IMR-90 (cell line): ENCODE results near the gene CPO. TPM values are rescaled to one million over a fixed set of nuclear protein-coding genes. Genes with fewer than 3 reads are reported as not detected.

Experiments
- ATAC-seq: fragments of 200-7000 bp; cut with Tn5 transposase; 2 replicates; pipeline ENCODE4 v1.9.1; 2020; ENCODE audit warnings: low read depth, mild to moderate bottlenecking, moderate library complexity
- BruUV-seq: library from RNA; stranded (reverse); fragments of 400-500 nt; replicated peaks from 2 replicates; lab custom pipeline; 2021; lab: Mats Ljungman, UMichigan
- CTCF ChIA-PET: fragments of 300-600 bp; formaldehyde crosslinking; extraction: SDS; loops from one replicate; lab custom pipeline; 2021; ENCODE audit warnings: antibody characterized with exemption; lab: Yijun Ruan, JAX
- POLR2A ChIA-PET: fragments of 300-600 bp; sonication (Branson Sonifier 250); formaldehyde crosslinking; loops from one replicate; lab custom pipeline; 2022; ENCODE audit warnings: antibody characterized with exemption; ENCODE audit not compliant: unreplicated experiment; lab: Charles Lee
- DNase-seq: peaks from one replicate; pipeline ENCODE4 v3.0.0; 2013
- H2AFZ ChIP-seq: replicated peaks from 2 replicates; pipeline ENCODE3; 2013; ENCODE audit warnings: low read length, mild to moderate bottlenecking; ENCODE audit not compliant: poor library complexity
- H2AK5ac ChIP-seq: 2 replicates; pipeline ENCODE4 v1.6.1; 2013; ENCODE audit warnings: low read depth, low read length, inconsistent platforms
- H2AK9ac ChIP-seq: replicated peaks from 2 replicates; pipeline ENCODE3; 2013; ENCODE audit warnings: mild to moderate bottlenecking, low read depth, low read length, moderate library complexity; ENCODE audit not compliant: poor library complexity
- H2BK120ac ChIP-seq: 2 replicates; pipeline ENCODE4 v1.6.1; 2013; ENCODE audit warnings: low read depth, low read length, inconsistent platforms
- H2BK15ac ChIP-seq: 3 replicates; pipeline ENCODE4 v1.6.1; 2013; ENCODE audit warnings: low read depth, low read length, inconsistent platforms
- H2BK20ac ChIP-seq: 2 replicates; pipeline ENCODE4 v1.6.1; 2013; ENCODE audit warnings: low read depth, mild to moderate bottlenecking, inconsistent platforms, low read length, moderate library complexity
- H2BK5ac ChIP-seq: 2 replicates; pipeline ENCODE4 v1.6.1; 2013; ENCODE audit warnings: mild to moderate bottlenecking, low read depth, low read length, inconsistent platforms; ENCODE audit not compliant: poor library complexity, severe bottlenecking
- H3K14ac ChIP-seq: replicated peaks from 2 replicates; pipeline ENCODE4 v1.6.1; 2013; ENCODE audit warnings: low read depth, low read length, inconsistent platforms
- H3K18ac ChIP-seq: 2 replicates; pipeline ENCODE4 v1.6.1; 2013; ENCODE audit warnings: low read depth, low read length, control low read depth
- H3K23ac ChIP-seq: 2 replicates; pipeline ENCODE4 v1.6.1; 2013; ENCODE audit warnings: low read depth, low read length, inconsistent platforms
- H3K27ac ChIP-seq: 2 replicates; pipeline ENCODE4 v1.5.1; 2013; ENCODE audit warnings: mild to moderate bottlenecking, control low read depth, low read length; ENCODE audit not compliant: insufficient read depth
- H3K27me3 ChIP-seq: 2 replicates; pipeline ENCODE4 v1.6.1; 2013; ENCODE audit warnings: low read length; ENCODE audit not compliant: control insufficient read depth, insufficient read depth
- H3K36me3 ChIP-seq: 2 replicates; pipeline ENCODE4 v1.6.1; 2013; ENCODE audit warnings: low read length, mixed read lengths; ENCODE audit not compliant: control insufficient read depth, insufficient read depth
- H3K4ac ChIP-seq: 2 replicates; pipeline ENCODE4 v1.6.1; 2013; ENCODE audit warnings: low read depth, low read length, inconsistent platforms
- H3K4me1 ChIP-seq: 2 replicates; pipeline ENCODE4 v1.6.1; 2013; ENCODE audit warnings: low read length, mixed read lengths; ENCODE audit not compliant: control insufficient read depth, insufficient read depth
- H3K4me2 ChIP-seq: 2 replicates; pipeline ENCODE4 v1.6.1; 2013; ENCODE audit warnings: low read depth, mild to moderate bottlenecking, control low read depth, low read length, moderate library complexity
- H3K4me3 ChIP-seq: 2 replicates; pipeline ENCODE4 v1.5.1; 2013; ENCODE audit warnings: low read depth, mild to moderate bottlenecking, control low read depth, low read length, moderate library complexity; ENCODE audit not compliant: insufficient read depth
- H3K56ac ChIP-seq: 2 replicates; pipeline ENCODE4 v1.6.1; 2013; ENCODE audit warnings: low read length, inconsistent platforms; ENCODE audit not compliant: insufficient read depth; ENCODE audit errors: extremely low read depth
- H3K79me1 ChIP-seq, 2 experiments: 2 replicates each; pipeline ENCODE4 v1.6.1; 2013; ENCODE audit warnings: low read length in 2 of 2, inconsistent platforms in 1 of 2, low read depth in 1 of 2
- H3K9ac ChIP-seq: 2 replicates; pipeline ENCODE4 v1.6.1; 2013; ENCODE audit warnings: low read depth, low read length, control low read depth
- H3K9me1 ChIP-seq: 2 replicates; pipeline ENCODE4 v1.6.1; 2013; ENCODE audit warnings: low read length, inconsistent platforms; ENCODE audit not compliant: insufficient read depth
- H3K9me3 ChIP-seq: 2 replicates; pipeline ENCODE4 v1.6.1; 2013; ENCODE audit warnings: low read length; ENCODE audit not compliant: control insufficient read depth, insufficient read depth
- H4K20me1 ChIP-seq: 2 replicates; pipeline ENCODE4 v1.6.1; 2013; ENCODE audit warnings: low read length, inconsistent platforms; ENCODE audit not compliant: insufficient read depth
- H4K5ac ChIP-seq: 2 replicates; pipeline ENCODE4 v1.6.1; 2013; ENCODE audit warnings: mild to moderate bottlenecking, low read depth, low read length, control low read depth
- H4K8ac ChIP-seq, 2 experiments: 2 replicates each; pipeline ENCODE4 v1.6.1; 2013; ENCODE audit warnings: low read depth in 2 of 2, low read length in 2 of 2, control low read depth in 1 of 2, inconsistent platforms in 1 of 2
- H4K91ac ChIP-seq: 2 replicates; pipeline ENCODE4 v1.6.1; 2013; ENCODE audit warnings: low read depth, low read length, inconsistent platforms; ENCODE audit not compliant: insufficient read depth
- BHLHE40 ChIP-seq: fragments of 150-350 bp; IDR thresholded peaks from 2 replicates; pipeline ENCODE4 v1.6.1; 2016; ENCODE audit warnings: mild to moderate bottlenecking, low read depth, low read length
- CHD1 ChIP-seq: IDR thresholded peaks from 2 replicates; pipeline ENCODE4 v1.6.1; 2012; ENCODE audit warnings: low read depth, low read length, improper control_type of control experiment
- MAFK ChIP-seq: IDR thresholded peaks from 2 replicates; pipeline ENCODE4 v1.6.1; 2012; ENCODE audit warnings: low read depth, low read length, improper control_type of control experiment
- dilution Hi-C: fragments of 300-500 bp; cut with HindIII; formaldehyde crosslinking; loops from one replicate; pipeline ENCODE4 v1.14.3; 2018; ENCODE audit warnings: low sequenced_read_pairs; ENCODE audit not compliant: unreplicated experiment
- in situ Hi-C: fragments of 300-500 bp; cut with MboI; formaldehyde crosslinking; loops from 3 replicates; pipeline ENCODE4 v1.14.3; 2019; ENCODE audit warnings: low sequenced_read_pairs, inconsistent platforms, mixed read lengths
- intact Hi-C: fragments of 100-400 bp; cut with micrococcal nuclease; formaldehyde crosslinking; loops from 2 replicates; pipeline ENCODE4 v1.10.0; 2022
- polyA plus RNA-seq, 3 experiments: library from polyadenylated mRNA; depleted of rRNA; stranded (reverse); fragments of >200 nt; gene quantifications; 2 replicates each; pipeline ENCODE4 v1.2.3, GENCODE V29; 2012; ENCODE audit warnings: low replicate concordance in 1 of 3
- total RNA-seq: library from RNA; depleted of rRNA; stranded (reverse); fragments of >200 nt; gene quantifications from 2 replicates; pipeline ENCODE4 v1.2.3, GENCODE V29; 2012

Gene CPO
- total and polyA plus RNA-seq, 2 of the 4 experiments (the other 2 are of a cell fraction): not detected

DNA sequence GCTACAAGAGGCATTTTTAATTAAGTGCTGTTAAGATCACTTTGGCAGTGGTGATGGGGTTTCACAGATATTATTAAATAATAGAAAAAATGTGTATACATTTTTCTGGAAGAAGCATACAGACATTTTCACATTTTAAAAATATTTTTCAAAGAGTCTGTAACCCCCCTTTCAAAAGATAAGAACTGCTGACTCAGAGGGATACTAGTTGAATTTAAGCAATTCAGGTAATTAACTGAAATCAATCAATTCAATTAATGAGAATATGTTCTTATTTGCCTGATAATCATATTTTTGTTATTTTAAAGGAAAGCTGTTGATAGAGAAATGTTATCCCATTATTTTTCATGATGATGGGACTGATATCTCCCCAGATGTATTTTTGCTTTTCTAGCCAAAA is 41.1 kb downstream of the CPO start:
- H3K9me3 ChIP-seq: peaks cover under 1% of the 10 kb centered on the region; the same call in 1 of the 2 replicates
- H3K79me1 ChIP-seq: peaks cover 3 to 4% of the 10 kb centered on the region in 2 experiments; a peak in 1 of 4 replicates
- no peak overlapping the region for H4K8ac ChIP-seq
- no peak overlapping the region for H2BK120ac ChIP-seq
- no peak overlapping the region for H3K4me3 ChIP-seq
- in situ Hi-C loops (loop anchor here (5.0 to 10.0 kb wide), 3 partner anchors 184 to 754 kb away; partner anchors contain the start of gene KLF7), intact Hi-C loops (loop anchor here (2.0 to 10.0 kb wide), 6 partner anchors 94 to 1094 kb away; no protein-coding TSS in a partner anchor), dilution Hi-C loops (no loop called here)
- H4K91ac ChIP-seq: no peak overlapping the region
- no peak overlapping the region for H2BK5ac ChIP-seq
- H2AK5ac ChIP-seq: no peak overlapping the region
- TF ChIP-seq MAFK (peak; percentile 77), CHD1 (no peak), BHLHE40 (no peak)
- no peaks in the 10 kb centered on the region for H3K36me3 ChIP-seq
- no peak overlapping the region for H3K27ac ChIP-seq
- no peak for DNase-seq
- no peaks in the 10 kb centered on the region for H3K9me1 ChIP-seq
- ATAC-seq: no peak
- ChIA-PET POLR2A (no interaction called here), CTCF (interaction anchor here (1.2 kb wide), 1 partner anchor 492 kb away, joined by 4 read pairs; no protein-coding TSS in a partner anchor)
- no peak overlapping the region for H3K23ac ChIP-seq
- H3K4me2 ChIP-seq: no peak overlapping the region
- no TSS peak for BruUV-seq
- no peak overlapping the region for H2AK9ac ChIP-seq
- no peak overlapping the region for H3K14ac ChIP-seq
- no peaks in the 10 kb centered on the region for H4K20me1 ChIP-seq
- no peak overlapping the region for H3K4ac ChIP-seq
- H3K4me1 ChIP-seq: peaks cover 9% of the 10 kb centered on the region
- H2AFZ ChIP-seq: no peak overlapping the region
- no peak overlapping the region for H3K9ac ChIP-seq
- H3K18ac ChIP-seq: no peak overlapping the region
- H3K27me3 ChIP-seq: peaks cover 3% of the 10 kb centered on the region
- H2BK15ac ChIP-seq: no peak overlapping the region
- H2BK20ac ChIP-seq: no peak overlapping the region
- no peak overlapping the region for H4K5ac ChIP-seq
- H3K56ac ChIP-seq: no peak overlapping the region
